OCI-LY7 (cell line): ENCODE data around the gene TP63. TPM values are rescaled to one million over a fixed set of nuclear protein-coding genes. Genes with fewer than 3 reads are reported as not detected.

ENCODE experiments used
- BruUV-seq: library from RNA; stranded (reverse); fragments of 400-500 nt; replicated peaks from 2 replicates; lab custom pipeline; 2021; lab: Mats Ljungman, UMichigan
- CTCF ChIA-PET: fragments of 300-600 bp; sonication (Branson Sonifier 250); formaldehyde crosslinking; loops from one replicate; lab custom pipeline; 2022; ENCODE audit warnings: antibody characterized with exemption; ENCODE audit not compliant: unreplicated experiment; lab: Charles Lee
- POLR2A ChIA-PET: fragments of 300-600 bp; sonication (Branson Sonifier 250); formaldehyde crosslinking; loops from one replicate; lab custom pipeline; 2022; ENCODE audit warnings: antibody characterized with exemption; lab: Charles Lee
- DNase-seq: peaks from one replicate; pipeline ENCODE4 v3.0.0-alpha.2; 2015; ENCODE audit warnings: low spot score
- H2AFZ ChIP-seq: fragments of 200-600 bp; sonication (generic), shearing (Covaris generic); 2 replicates; pipeline ENCODE4 v1.6.1; 2014; ENCODE audit warnings: mild to moderate bottlenecking, antibody characterized with exemption, low read length, moderate library complexity
- H3K27ac ChIP-seq: fragments of 200-600 bp; sonication (generic); 2 replicates; pipeline ENCODE4 v1.5.1; 2014; ENCODE audit warnings: mixed run types, low read depth, mild to moderate bottlenecking, moderate library complexity, low read length, inconsistent platforms; ENCODE audit not compliant: poor library complexity, severe bottlenecking
- H3K36me3 ChIP-seq: fragments of 200-600 bp; sonication (generic); 2 replicates; pipeline ENCODE4 v1.6.1; 2014; ENCODE audit warnings: mild to moderate bottlenecking, antibody characterized with exemption, low read length, moderate library complexity, mixed read lengths; ENCODE audit not compliant: insufficient read depth
- H3K4me1 ChIP-seq: fragments of 200-600 bp; sonication (generic); 2 replicates; pipeline ENCODE4 v1.5.1; 2014; ENCODE audit warnings: mild to moderate bottlenecking, low read length; ENCODE audit not compliant: insufficient read depth, poor library complexity, severe bottlenecking
- H3K4me2 ChIP-seq: fragments of 200-600 bp; sonication (generic); 2 replicates; pipeline ENCODE4 v1.6.1; 2014; ENCODE audit warnings: mild to moderate bottlenecking, low read length
- H3K4me3 ChIP-seq: fragments of 200-600 bp; sonication (generic); 2 replicates; pipeline ENCODE4 v1.5.1; 2014; ENCODE audit warnings: mild to moderate bottlenecking, low read depth, low read length; ENCODE audit not compliant: poor library complexity, severe bottlenecking
- H3K79me2 ChIP-seq: fragments of 200-600 bp; sonication (generic); 2 replicates; pipeline ENCODE4 v1.6.1; 2016; ENCODE audit warnings: low read depth, mild to moderate bottlenecking, low read length, moderate library complexity, mixed read lengths; ENCODE audit not compliant: insufficient read depth
- H3K9me2 ChIP-seq: fragments of 200-600 bp; sonication (generic); 2 replicates; pipeline ENCODE4 v1.6.1; 2016; ENCODE audit warnings: mild to moderate bottlenecking, low read length, mixed read lengths; ENCODE audit not compliant: insufficient read depth
- H3K9me3 ChIP-seq: fragments of 200-600 bp; sonication (generic); 2 replicates; pipeline ENCODE4 v1.6.1; 2014; ENCODE audit warnings: mild to moderate bottlenecking, mixed run types, low read length, mixed read lengths
- H4K20me1 ChIP-seq: fragments of 200-600 bp; sonication (generic); 2 replicates; pipeline ENCODE4 v1.6.1; 2014; ENCODE audit warnings: mild to moderate bottlenecking, antibody characterized with exemption, low read length, moderate library complexity, mixed read lengths; ENCODE audit not compliant: insufficient read depth
- CTCF ChIP-seq: fragments of 200-600 bp; sonication (generic); conservative IDR thresholded peaks from 2 replicates; pipeline ENCODE4 v1.5.1; 2014; ENCODE audit warnings: mild to moderate bottlenecking, antibody characterized with exemption, low read length, moderate library complexity, mixed read lengths
- EZH2phosphoT487 ChIP-seq: fragments of 200-600 bp; sonication (generic); IDR thresholded peaks from 2 replicates; pipeline ENCODE4 v1.6.1; 2018; ENCODE audit warnings: low read depth, borderline replicate concordance, mild to moderate bottlenecking, mixed run types, antibody characterized with exemption, low read length, moderate library complexity, mixed read lengths
- intact Hi-C: fragments of 100-400 bp; cut with micrococcal nuclease; formaldehyde crosslinking; loops from one replicate; pipeline ENCODE4 v1.10.0; 2022; ENCODE audit not compliant: unreplicated experiment
- total RNA-seq, 2 experiments: library from RNA; depleted of rRNA in 1 of 2; stranded (reverse); fragments of >200 nt in 1 of 2; shearing (Covaris generic) in 1 of 2; gene quantifications; 2 replicates each; pipeline ENCODE4 v1.2.3, GENCODE V29; 2014 to 2022

The TP63 gene
- total RNA-seq, 2 experiments from 2014 or later = 0.16 to 1.1 TPM

GRCh38 chr3:189936201-189936945, 305.2 kb downstream of the TP63 start:
- ChIA-PET CTCF (no interaction called here), POLR2A (interaction anchor here (1.1 kb wide), 1 partner anchor 11 kb away, joined by 3 read pairs; no protein-coding TSS in a partner anchor)
- Histone ChIP-seq H3K4me2 (no peak overlapping the region), H2AFZ (no peak overlapping the region), H3K4me3 (no peak overlapping the region), H3K27ac (no peak overlapping the region), H3K9me3 (no peaks in the 10 kb centered on the region), H3K79me2 (no peaks in the 10 kb centered on the region), H3K9me2 (no peaks in the 10 kb centered on the region), H3K36me3 (no peaks in the 10 kb centered on the region), H3K4me1 (no peaks in the 10 kb centered on the region), H4K20me1 (no peaks in the 10 kb centered on the region)
- TF ChIP-seq CTCF (no peak), EZH2phosphoT487 (no peak)
- intact Hi-C loops = no loop called here
- BruUV-seq = no TSS peak
- DNase-seq = no peak

GRCh38 chr3:189937302-189938127, 306.3 kb downstream of the TP63 start:
- Histone ChIP-seq H3K4me2 (no peak overlapping the region), H3K79me2 (no peaks in the 10 kb centered on the region), H3K9me2 (no peaks in the 10 kb centered on the region), H3K4me1 (no peaks in the 10 kb centered on the region), H3K4me3 (no peak overlapping the region), H3K9me3 (no peaks in the 10 kb centered on the region), H4K20me1 (no peaks in the 10 kb centered on the region), H2AFZ (no peak overlapping the region), H3K36me3 (no peaks in the 10 kb centered on the region), H3K27ac (no peak overlapping the region)
- BruUV-seq = no TSS peak
- TF ChIP-seq CTCF (no peak), EZH2phosphoT487 (no peak)
- intact Hi-C loops = no loop called here
- POLR2A ChIA-PET = interaction anchor here (1.1 kb wide), 1 partner anchor 10 kb away, joined by 3 read pairs; no protein-coding TSS in a partner anchor
- CTCF ChIA-PET = no interaction called here
- DNase-seq = no peak
